Upper lobe of left lung (tissue), 4 donors: ENCODE data around the gene EHD3.

Experiments used
- CTCF ChIP-seq, 6 experiments: fragments of 450-650 bp in 4 of 6; fragments of 200-600 bp in 2 of 6; sonication (generic) in 2 of 6; IDR thresholded peaks; one replicate each; pipeline ENCODE4 v1.5.1; 2016 to 2019; ENCODE audit warnings: antibody characterized with exemption in 6 of 6
- EP300 ChIP-seq, 4 donors: sonication (generic); formaldehyde crosslinking; IDR thresholded peaks; one replicate each; pipeline ENCODE4 v1.5.1; 2017; ENCODE audit warnings: antibody characterized with exemption in 4 of 4, control low read depth in 2 of 4
- POLR2A ChIP-seq, 4 donors: fragments of 450-650 bp; IDR thresholded peaks; one replicate each; pipeline ENCODE4 v1.5.1; 2016 to 2017; ENCODE audit warnings: antibody characterized with exemption in 4 of 4, mild to moderate bottlenecking in 2 of 4

GRCh38 chr2:31265234-31265633 is 31.3 kb downstream of the EHD3 start:
- no peak for TF ChIP-seq CTCF (IDR thresholded peaks at IDR 0.05)
- no peak for TF ChIP-seq POLR2A (IDR thresholded peaks at IDR 0.05)
- TF ChIP-seq EP300 (IDR thresholded peaks at IDR 0.05) = no peak
